Hepatocyte (in vitro differentiated cells): ENCODE measurements around the gene PER2.

ENCODE experiments used
- CTCF ChIP-seq: fragments of 200-600 bp; sonication (generic); IDR thresholded peaks from 2 replicates; pipeline ENCODE4 v1.5.1; 2016; ENCODE audit warnings: antibody characterized with exemption, mild to moderate bottlenecking; ENCODE audit not compliant: poor library complexity
- EZH2phosphoT487 ChIP-seq: fragments of 200-600 bp; sonication (generic); IDR thresholded peaks from one replicate; pipeline ENCODE4 v1.6.1; 2018; ENCODE audit warnings: antibody characterized with exemption, mild to moderate bottlenecking, low read depth, moderate library complexity; ENCODE audit not compliant: unreplicated experiment, severe bottlenecking

DNA sequence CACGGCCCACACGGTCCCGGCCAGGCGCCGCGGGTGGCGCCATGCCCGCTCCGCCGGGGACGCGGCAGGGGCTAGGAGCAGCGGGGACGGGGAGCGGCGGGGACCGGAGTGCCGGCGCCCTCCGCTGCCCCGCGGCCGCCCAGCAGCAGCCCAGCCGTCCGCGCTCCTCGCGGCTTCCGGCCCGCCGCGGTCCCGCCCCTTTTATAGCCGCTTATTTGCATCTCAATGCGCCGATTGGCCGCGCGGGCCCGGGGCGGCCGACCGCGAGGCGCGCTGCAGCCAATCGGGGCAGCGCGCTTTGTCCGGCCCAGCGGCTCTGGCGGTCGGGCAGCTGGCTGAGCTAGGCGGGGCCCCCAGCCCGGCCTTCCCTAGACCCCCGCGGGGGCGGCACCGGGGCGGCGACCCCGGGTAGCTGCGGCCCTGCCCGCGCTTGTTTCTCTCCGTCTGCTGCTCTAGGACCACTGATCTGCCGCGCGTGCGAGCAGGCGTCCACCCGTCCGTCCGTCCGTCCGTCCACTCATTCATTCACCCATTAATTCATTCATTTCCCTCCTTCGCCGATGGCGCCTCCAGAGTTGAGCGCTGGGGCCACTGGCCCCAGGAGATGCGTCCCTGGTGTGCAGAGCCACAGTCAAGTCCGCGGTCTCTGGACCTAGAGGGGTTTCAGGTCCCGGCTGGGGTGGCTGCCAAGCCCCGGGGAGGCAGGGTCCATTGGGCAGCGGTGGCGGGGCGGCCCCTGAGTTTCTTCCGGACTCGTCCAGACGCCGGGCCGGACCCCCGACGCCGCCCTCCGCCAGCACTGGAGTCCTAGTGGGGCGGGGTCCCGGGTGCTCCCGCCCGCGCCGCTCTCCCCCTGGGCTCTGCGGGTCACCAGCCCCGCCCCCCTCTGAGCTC is 48.3 kb downstream of the PER2 start, which contains the start of gene HES6:
- TF ChIP-seq CTCF = no peak
- TF ChIP-seq EZH2phosphoT487 = no peak
